ENCODE results near the gene USP28. TPM values are rescaled to one million over a fixed set of nuclear protein-coding genes. Genes with fewer than 3 reads are reported as not detected.
A peak's percentile ranks its signal among the peaks of the same experiment; 100 is the strongest.

Gene USP28
- total RNA-seq, 2 donors from 2014 or later, result 28.9 to 31.5 TPM

- Histone ChIP-seq H3K4me1 (replicated peaks) (no peaks in the 10 kb centered on the region), H3K4me3 (no peak overlapping the region), H3K36me3 (no peaks in the 10 kb centered on the region), H3K27ac (no peak overlapping the region), H3K27me3 (replicated peaks; ENCODE audit: insufficient read depth) (no peaks in the 10 kb centered on the region), H3K9me3 (no peaks in the 10 kb centered on the region)
- no peak for DNase-seq (ENCODE audit: low spot score)
- TF ChIP-seq POLR2A (IDR thresholded peaks at IDR 0.05) (no peak), POLR2AphosphoS5 (IDR thresholded peaks at IDR 0.05) (no peak), CTCF (IDR thresholded peaks at IDR 0.05) (no peak)
- intact Hi-C loops (cut with DNase I), result loop anchor here (10.0 kb wide), 1 partner anchor 103 kb away; the partner anchor contains the start of genes CLDN25 and ZW10
- 76% methylated on average over 5 of the region's 5 CpGs for WGBS
These were observed 2.3 kb upstream of the USP28 start for GRCh38 chr11:113877670-113878055.

GRCh38 chr11:113876798-113877669 is 1.7 kb upstream of the USP28 start:
- no peak overlapping the region for H3K4me3 ChIP-seq
- H3K27ac ChIP-seq, result no peak overlapping the region
- no peak for DNase-seq (ENCODE audit: low spot score)
- no peaks in the 10 kb centered on the region for H3K9me3 ChIP-seq
- TF ChIP-seq POLR2AphosphoS5 (IDR thresholded peaks at IDR 0.05) (no peak), CTCF (IDR thresholded peaks at IDR 0.05) (no peak), POLR2A (IDR thresholded peaks at IDR 0.05) (no peak)
- H3K36me3 ChIP-seq, result no peaks in the 10 kb centered on the region
- intact Hi-C loops (cut with DNase I), result loop anchor here (10.0 kb wide), 1 partner anchor 102 kb away; the partner anchor contains the start of genes CLDN25 and ZW10
- H3K27me3 ChIP-seq (replicated peaks; ENCODE audit: insufficient read depth), result no peaks in the 10 kb centered on the region
- 95% methylated on average over 8 of the region's 8 CpGs for WGBS
- H3K4me1 ChIP-seq (replicated peaks), result no peaks in the 10 kb centered on the region

DNA sequence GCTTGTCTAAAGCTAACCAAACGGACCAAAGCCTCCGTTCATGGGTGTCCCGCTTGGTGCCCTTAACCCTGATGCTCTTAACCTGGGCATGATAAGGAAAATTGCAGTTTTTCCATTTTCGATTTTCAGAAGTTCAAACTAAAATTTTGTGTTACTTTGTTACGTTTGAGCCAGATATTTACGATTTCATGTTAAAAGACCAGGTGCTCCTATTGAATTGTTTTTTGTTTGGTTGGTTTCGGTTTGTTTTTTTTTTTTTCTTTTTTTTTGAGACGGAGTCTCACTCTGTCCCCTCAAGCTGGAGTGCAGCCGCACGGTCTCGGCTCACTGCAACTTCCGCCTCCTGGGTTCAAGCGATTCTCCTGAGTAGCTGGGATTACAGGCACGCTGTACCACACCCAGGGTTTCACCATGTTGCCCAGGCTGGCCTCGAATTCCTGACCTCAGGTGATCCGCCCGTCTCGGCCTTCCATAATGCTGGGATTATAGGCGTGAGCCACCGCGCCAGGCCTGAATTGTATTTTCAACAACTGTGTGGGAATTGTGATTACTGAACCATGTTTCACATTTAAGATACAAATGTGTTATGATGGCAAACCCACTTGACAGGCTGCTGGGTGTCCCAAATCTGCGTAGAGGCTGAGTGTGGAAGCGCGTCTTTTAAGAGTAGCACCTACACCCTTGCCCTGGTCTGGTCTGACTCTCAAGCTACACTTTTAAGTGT is 864 bp upstream of the USP28 start:
- Histone ChIP-seq H3K27ac (peak overlapping the region; percentile 79 to 88), H3K9me3 (no peaks in the 10 kb centered on the region), H3K27me3 (replicated peaks; ENCODE audit: insufficient read depth) (no peaks in the 10 kb centered on the region), H3K4me1 (replicated peaks) (no peaks in the 10 kb centered on the region), H3K36me3 (no peaks in the 10 kb centered on the region), H3K4me3 (peak overlapping the region; percentile 69 to 74)
- 78% methylated on average over 24 of the region's 24 CpGs for WGBS
- intact Hi-C loops (cut with DNase I), result loop anchor here (10.0 kb wide), 1 partner anchor 101 kb away; the partner anchor contains the start of genes CLDN25 and ZW10
- TF ChIP-seq CTCF (IDR thresholded peaks at IDR 0.05) (no peak), POLR2A (IDR thresholded peaks at IDR 0.05) (no peak), POLR2AphosphoS5 (IDR thresholded peaks at IDR 0.05) (no peak)
- no peak for DNase-seq (ENCODE audit: low spot score)

GRCh38 chr11:113874581-113875233 is 665 bp downstream of the USP28 start:
- Histone ChIP-seq H3K27ac (peak overlapping the region; percentile 72 to 79), H3K36me3 (no peaks in the 10 kb centered on the region), H3K4me1 (replicated peaks) (no peaks in the 10 kb centered on the region), H3K4me3 (peak overlapping the region; percentile 69 to 74), H3K9me3 (no peaks in the 10 kb centered on the region), H3K27me3 (replicated peaks; ENCODE audit: insufficient read depth) (no peaks in the 10 kb centered on the region)
- no peak for TF ChIP-seq CTCF (IDR thresholded peaks at IDR 0.05)
- TF ChIP-seq POLR2AphosphoS5 (IDR thresholded peaks at IDR 0.05), result no peak
- no peak for TF ChIP-seq POLR2A (IDR thresholded peaks at IDR 0.05)
- DNase-seq (ENCODE audit: low spot score), result peak; percentile 26
- 3% methylated on average over 19 of the region's 19 CpGs for WGBS
- intact Hi-C loops (cut with DNase I), result loop anchor here (10.0 kb wide), 1 partner anchor 100 kb away; the partner anchor contains the start of genes CLDN25 and ZW10
